C4-2B (cell line): ENCODE results near the gene EDN3.

Source experiments
- CTCF ChIP-seq: fragments of 450-650 bp; conservative IDR thresholded peaks from 2 replicates; pipeline ENCODE4 v1.5.1; 2017; ENCODE audit warnings: mild to moderate bottlenecking
- ZFX ChIP-seq: fragments of 450-650 bp; IDR thresholded peaks from 2 replicates; pipeline ENCODE4 v1.6.1; 2017

GRCh38 chr20:59300333-59301081, at the start of gene EDN3:
- no peak for TF ChIP-seq CTCF
- TF ChIP-seq ZFX, result no peak
